ENCODE measurements around the gene SSBP3.

Gene SSBP3

DNA sequence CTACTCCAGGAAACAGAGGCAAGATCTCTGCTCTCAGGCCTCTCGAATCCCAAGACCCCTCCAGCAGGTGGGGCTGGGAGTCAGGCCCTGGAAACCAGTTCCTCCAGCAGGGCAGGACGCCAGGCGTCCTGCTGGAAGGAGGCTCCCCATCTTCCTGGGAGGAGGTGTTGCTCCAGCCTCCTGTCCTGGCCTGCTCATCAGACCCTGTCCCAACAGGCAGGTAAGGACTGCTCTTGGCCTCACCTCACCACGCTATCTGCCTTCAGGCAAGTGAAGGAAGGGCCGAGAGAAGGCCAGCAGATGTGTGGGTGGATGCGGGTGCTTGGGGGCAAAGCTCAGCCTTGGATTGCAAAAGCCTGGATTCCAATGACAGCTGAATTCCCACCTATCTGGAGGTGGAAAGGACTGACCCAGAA, 82.9 kb downstream of the SSBP3 start:
- H3K9me3 ChIP-seq (ENCODE audit: control insufficient read depth, low read length) = no peaks in the 10 kb centered on the region
- H3K27me3 ChIP-seq (ENCODE audit: control insufficient read depth, insufficient read depth, low read length) = no peaks in the 10 kb centered on the region
- H3K4me2 ChIP-seq (ENCODE audit: low read length) = no peak overlapping the region
- TF ChIP-seq CTCF (IDR thresholded peaks at IDR 0.05) = peak; percentile 19
- peak overlapping the region; percentile 49 for H3K27ac ChIP-seq
- H3K9ac ChIP-seq = no peak overlapping the region
- no peak overlapping the region for H3K4me3 ChIP-seq (ENCODE audit: low read depth, low read length)
- H3K4me1 ChIP-seq = peaks cover 11% of the 10 kb centered on the region
- H3K79me2 ChIP-seq = peaks cover 5% of the 10 kb centered on the region
- H3K36me3 ChIP-seq (ENCODE audit: control insufficient read depth, insufficient read depth, low read length) = no peaks in the 10 kb centered on the region
- no peak overlapping the region for H2AFZ ChIP-seq

GRCh38 chr1:54318246-54318814, 87.9 kb downstream of the SSBP3 start:
- Histone ChIP-seq H3K4me1 (peaks cover 7% of the 10 kb centered on the region), H3K27ac (no peak overlapping the region), H3K27me3 (ENCODE audit: control insufficient read depth, insufficient read depth, low read length) (no peaks in the 10 kb centered on the region), H3K4me3 (ENCODE audit: low read depth, low read length) (no peak overlapping the region), H3K9me3 (ENCODE audit: control insufficient read depth, low read length) (no peaks in the 10 kb centered on the region), H3K36me3 (ENCODE audit: control insufficient read depth, insufficient read depth, low read length) (no peaks in the 10 kb centered on the region), H3K79me2 (peaks cover 4% of the 10 kb centered on the region), H2AFZ (no peak overlapping the region), H3K4me2 (ENCODE audit: low read length) (no peak overlapping the region), H3K9ac (no peak overlapping the region)
- no peak for TF ChIP-seq CTCF (IDR thresholded peaks at IDR 0.05)

DNA sequence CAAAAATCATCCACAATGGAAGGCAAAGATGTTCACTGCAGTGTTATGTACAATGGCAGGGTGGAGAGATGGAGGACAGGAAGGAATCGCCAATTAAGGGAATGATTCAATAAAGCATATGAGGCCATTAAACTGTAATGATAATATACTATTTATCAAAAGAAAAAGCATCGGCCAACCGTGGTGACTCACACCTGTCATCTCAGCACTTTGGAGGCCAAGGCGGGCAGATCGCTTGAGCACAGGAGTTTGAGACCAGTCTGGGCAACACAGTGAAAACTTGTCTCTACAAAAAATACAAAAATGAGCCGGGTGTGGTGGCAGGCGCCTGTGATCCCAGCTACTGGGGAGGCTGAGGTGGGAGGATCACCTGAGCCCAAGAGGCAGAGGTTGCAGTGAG, 89.1 kb downstream of the SSBP3 start:
- H3K36me3 ChIP-seq (ENCODE audit: control insufficient read depth, insufficient read depth, low read length) = no peaks in the 10 kb centered on the region
- H3K4me3 ChIP-seq (ENCODE audit: low read depth, low read length) = no peak overlapping the region
- H3K4me1 ChIP-seq = no peaks in the 10 kb centered on the region
- H3K27ac ChIP-seq = no peak overlapping the region
- no peaks in the 10 kb centered on the region for H3K27me3 ChIP-seq (ENCODE audit: control insufficient read depth, insufficient read depth, low read length)
- H2AFZ ChIP-seq = no peak overlapping the region
- H3K79me2 ChIP-seq = peaks cover 7% of the 10 kb centered on the region
- H3K9ac ChIP-seq = no peak overlapping the region
- H3K4me2 ChIP-seq (ENCODE audit: low read length) = no peak overlapping the region
- TF ChIP-seq CTCF (IDR thresholded peaks at IDR 0.05) = no peak
- no peaks in the 10 kb centered on the region for H3K9me3 ChIP-seq (ENCODE audit: control insufficient read depth, low read length)

DNA sequence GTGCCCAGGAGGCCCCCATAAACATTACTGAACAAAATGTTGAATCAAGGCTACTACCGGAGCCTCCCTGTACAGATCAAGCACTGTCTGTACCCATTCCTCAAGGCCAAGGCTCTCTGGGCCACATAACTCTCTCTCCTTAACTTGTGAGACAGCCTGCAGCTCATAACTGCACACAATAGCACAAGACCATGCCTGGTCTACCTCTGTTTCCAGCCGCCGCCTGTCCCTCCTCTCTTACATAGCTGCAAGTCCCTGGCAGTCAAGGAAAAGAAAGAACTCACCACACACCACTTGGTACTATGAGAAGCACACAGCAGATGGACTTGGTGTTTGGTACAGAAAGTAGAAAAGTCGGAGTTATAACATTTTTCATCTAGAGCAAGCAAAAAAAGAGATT, 91.1 kb downstream of the SSBP3 start:
- no peak overlapping the region for H3K4me2 ChIP-seq (ENCODE audit: low read length)
- no peak overlapping the region for H2AFZ ChIP-seq
- no peak overlapping the region for H3K27ac ChIP-seq
- no peaks in the 10 kb centered on the region for H3K27me3 ChIP-seq (ENCODE audit: control insufficient read depth, insufficient read depth, low read length)
- no peak for TF ChIP-seq CTCF (IDR thresholded peaks at IDR 0.05)
- H3K9me3 ChIP-seq (ENCODE audit: control insufficient read depth, low read length) = no peaks in the 10 kb centered on the region
- H3K79me2 ChIP-seq = peaks cover 9% of the 10 kb centered on the region
- no peak overlapping the region for H3K9ac ChIP-seq
- H3K4me3 ChIP-seq (ENCODE audit: low read depth, low read length) = no peak overlapping the region
- H3K36me3 ChIP-seq (ENCODE audit: control insufficient read depth, insufficient read depth, low read length) = no peaks in the 10 kb centered on the region
- H3K4me1 ChIP-seq = no peaks in the 10 kb centered on the region

- Histone ChIP-seq H3K27me3 (ENCODE audit: control insufficient read depth, insufficient read depth, low read length) (no peaks in the 10 kb centered on the region), H2AFZ (no peak overlapping the region), H3K4me2 (ENCODE audit: low read length) (no peak overlapping the region), H3K4me1 (no peaks in the 10 kb centered on the region), H3K27ac (no peak overlapping the region), H3K4me3 (ENCODE audit: low read depth, low read length) (no peak overlapping the region), H3K9me3 (ENCODE audit: control insufficient read depth, low read length) (no peaks in the 10 kb centered on the region), H3K36me3 (ENCODE audit: control insufficient read depth, insufficient read depth, low read length) (no peaks in the 10 kb centered on the region), H3K9ac (no peak overlapping the region), H3K79me2 (peaks cover 9% of the 10 kb centered on the region)
- no peak for TF ChIP-seq CTCF (IDR thresholded peaks at IDR 0.05)
Measured at GRCh38 chr1:54314696-54315095, 91.5 kb downstream of the SSBP3 start.

Data from parathyroid adenoma (tissue), 2 donors.